Testis (tissue), 2 donors: ENCODE results near the gene HBG2.

ENCODE experiments used
- POLR2A ChIP-seq: fragments of 450-650 bp; IDR thresholded peaks from one replicate; pipeline ENCODE4 v1.6.1; 2017; ENCODE audit warnings: antibody characterized with exemption, mild to moderate bottlenecking, moderate library complexity
- TF ChIP-seq, protein P1 (sequence below), 3 experiments: fragments of 450-650 bp in 2 of 3; fragments of 200-600 bp in 1 of 3; sonication (generic) in 1 of 3; IDR thresholded peaks; one replicate each; pipeline ENCODE4 v1.5.1; 2016 to 2019; ENCODE audit warnings: antibody characterized with exemption in 3 of 3, mild to moderate bottlenecking in 2 of 3, moderate library complexity in 1 of 3

DNA sequence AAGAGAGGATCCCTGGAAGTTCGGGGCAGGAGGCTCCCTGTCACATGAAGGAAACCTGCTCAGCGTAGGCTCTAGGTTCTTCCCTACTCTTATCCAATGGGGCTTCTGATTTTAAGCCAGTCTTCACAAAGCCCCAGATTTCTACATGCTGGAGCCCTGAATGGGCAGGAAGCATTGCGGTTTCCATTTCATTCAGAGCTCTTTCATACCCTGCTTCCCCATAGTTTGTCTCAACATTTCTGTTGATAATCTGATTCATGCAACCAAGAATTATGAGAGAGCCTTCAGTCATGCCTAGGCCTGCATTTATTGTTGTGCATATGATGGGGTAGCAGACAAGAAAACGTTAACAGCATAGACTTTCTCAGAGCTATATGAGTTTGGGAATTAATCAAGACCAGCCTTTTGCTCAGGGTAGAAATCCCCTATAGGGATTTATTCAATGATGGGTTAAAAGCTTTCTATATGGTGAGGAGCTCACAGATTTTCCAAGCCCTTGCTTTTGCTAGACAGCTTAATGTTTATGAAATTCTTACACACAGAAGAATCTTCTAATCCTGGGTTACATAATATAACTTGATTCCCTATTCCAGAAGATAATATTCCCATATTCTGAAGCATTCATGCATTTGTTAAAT lies 31.2 kb upstream of the HBG2 start:
- TF ChIP-seq, protein P1, sequence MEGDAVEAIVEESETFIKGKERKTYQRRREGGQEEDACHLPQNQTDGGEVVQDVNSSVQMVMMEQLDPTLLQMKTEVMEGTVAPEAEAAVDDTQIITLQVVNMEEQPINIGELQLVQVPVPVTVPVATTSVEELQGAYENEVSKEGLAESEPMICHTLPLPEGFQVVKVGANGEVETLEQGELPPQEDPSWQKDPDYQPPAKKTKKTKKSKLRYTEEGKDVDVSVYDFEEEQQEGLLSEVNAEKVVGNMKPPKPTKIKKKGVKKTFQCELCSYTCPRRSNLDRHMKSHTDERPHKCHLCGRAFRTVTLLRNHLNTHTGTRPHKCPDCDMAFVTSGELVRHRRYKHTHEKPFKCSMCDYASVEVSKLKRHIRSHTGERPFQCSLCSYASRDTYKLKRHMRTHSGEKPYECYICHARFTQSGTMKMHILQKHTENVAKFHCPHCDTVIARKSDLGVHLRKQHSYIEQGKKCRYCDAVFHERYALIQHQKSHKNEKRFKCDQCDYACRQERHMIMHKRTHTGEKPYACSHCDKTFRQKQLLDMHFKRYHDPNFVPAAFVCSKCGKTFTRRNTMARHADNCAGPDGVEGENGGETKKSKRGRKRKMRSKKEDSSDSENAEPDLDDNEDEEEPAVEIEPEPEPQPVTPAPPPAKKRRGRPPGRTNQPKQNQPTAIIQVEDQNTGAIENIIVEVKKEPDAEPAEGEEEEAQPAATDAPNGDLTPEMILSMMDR (IDR thresholded peaks at IDR 0.05), result no peak
- no peak for TF ChIP-seq POLR2A
